Thoracic aorta (tissue), 2 donors: ENCODE results near the gene SLC35G2. TPM values are rescaled to one million over a fixed set of nuclear protein-coding genes. Genes with fewer than 3 reads are reported as not detected.
A peak's percentile ranks its signal among the peaks of the same experiment; 100 is the strongest.

Source experiments
- ATAC-seq: fragments of 150-250 bp; one replicate; pipeline ENCODE4 v1.8.0; 2017; ENCODE audit warnings: low read depth; ENCODE audit not compliant: insufficient number of reproducible peaks, low FRiP score
- DNase-seq: peaks from one replicate; pipeline ENCODE4 v3.0.0-alpha.2; 2020; ENCODE audit warnings: low spot score
- H3K27ac ChIP-seq, 2 donors: fragments of 200-600 bp; sonication (generic); 1 replicate in 1 of 2; 2 replicates in 1 of 2; pipeline ENCODE4 v1.5.1; 2016; ENCODE audit warnings: mild to moderate bottlenecking in 2 of 2, moderate library complexity in 2 of 2
- H3K27me3 ChIP-seq: fragments of 200-600 bp; sonication (generic); replicated peaks from 2 replicates; pipeline ENCODE4 v1.6.0; 2016; ENCODE audit warnings: mild to moderate bottlenecking; ENCODE audit not compliant: insufficient read depth
- H3K36me3 ChIP-seq: fragments of 200-600 bp; sonication (generic); one replicate; pipeline ENCODE4 v1.5.1; 2016
- H3K4me1 ChIP-seq, 2 donors: fragments of 200-600 bp; sonication (generic); 1 replicate in 1 of 2; 2 replicates in 1 of 2; pipeline versions ENCODE4 v1.5.1 to v1.6.0; 2016; ENCODE audit warnings: low read depth in 2 of 2, mild to moderate bottlenecking in 1 of 2; ENCODE audit not compliant: control insufficient read depth in 1 of 2
- H3K4me3 ChIP-seq: fragments of 200-600 bp; sonication (generic); 2 replicates; pipeline ENCODE4 v1.5.1; 2016; ENCODE audit warnings: mild to moderate bottlenecking
- H3K9me3 ChIP-seq: fragments of 200-600 bp; sonication (generic); 2 replicates; pipeline ENCODE4 v1.5.1; 2016
- total RNA-seq, 2 donors: library from RNA; depleted of rRNA; stranded (reverse); fragments of >200 nt; gene quantifications; one replicate each; pipeline versions ENCODE4 v1.1.0 to v1.2.3, GENCODE V29; 2016
- TF ChIP-seq, protein P1 (sequence below): fragments of 200-600 bp; sonication (generic); IDR thresholded peaks from one replicate; pipeline ENCODE4 v1.5.1; 2019; ENCODE audit warnings: antibody characterized with exemption

The SLC35G2 gene
- total RNA-seq, 2 donors from 2014 or later: 5.3 to 6.9 TPM

GRCh38 chr3:136835089-136835812, 16.3 kb downstream of the SLC35G2 start:
- ATAC-seq (no peak), DNase-seq (no peak)
- Histone ChIP-seq H3K27ac (no peak overlapping the region), H3K4me1 (peaks cover 16 to 25% of the 10 kb centered on the region in 2 donors), H3K27me3 (no peaks in the 10 kb centered on the region), H3K36me3 (no peaks in the 10 kb centered on the region), H3K9me3 (no peaks in the 10 kb centered on the region), H3K4me3 (no peak overlapping the region)
- TF ChIP-seq, protein P1, sequence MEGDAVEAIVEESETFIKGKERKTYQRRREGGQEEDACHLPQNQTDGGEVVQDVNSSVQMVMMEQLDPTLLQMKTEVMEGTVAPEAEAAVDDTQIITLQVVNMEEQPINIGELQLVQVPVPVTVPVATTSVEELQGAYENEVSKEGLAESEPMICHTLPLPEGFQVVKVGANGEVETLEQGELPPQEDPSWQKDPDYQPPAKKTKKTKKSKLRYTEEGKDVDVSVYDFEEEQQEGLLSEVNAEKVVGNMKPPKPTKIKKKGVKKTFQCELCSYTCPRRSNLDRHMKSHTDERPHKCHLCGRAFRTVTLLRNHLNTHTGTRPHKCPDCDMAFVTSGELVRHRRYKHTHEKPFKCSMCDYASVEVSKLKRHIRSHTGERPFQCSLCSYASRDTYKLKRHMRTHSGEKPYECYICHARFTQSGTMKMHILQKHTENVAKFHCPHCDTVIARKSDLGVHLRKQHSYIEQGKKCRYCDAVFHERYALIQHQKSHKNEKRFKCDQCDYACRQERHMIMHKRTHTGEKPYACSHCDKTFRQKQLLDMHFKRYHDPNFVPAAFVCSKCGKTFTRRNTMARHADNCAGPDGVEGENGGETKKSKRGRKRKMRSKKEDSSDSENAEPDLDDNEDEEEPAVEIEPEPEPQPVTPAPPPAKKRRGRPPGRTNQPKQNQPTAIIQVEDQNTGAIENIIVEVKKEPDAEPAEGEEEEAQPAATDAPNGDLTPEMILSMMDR: no peak

GRCh38 chr3:136835813-136836510, 17.0 kb downstream of the SLC35G2 start:
- Histone ChIP-seq H3K27ac (no peak overlapping the region), H3K4me1 (peaks cover 16 to 25% of the 10 kb centered on the region in 2 donors), H3K9me3 (no peaks in the 10 kb centered on the region), H3K4me3 (no peak overlapping the region), H3K36me3 (no peaks in the 10 kb centered on the region), H3K27me3 (no peaks in the 10 kb centered on the region)
- TF ChIP-seq, protein P1: no peak
- ATAC-seq (no peak), DNase-seq (no peak)

DNA sequence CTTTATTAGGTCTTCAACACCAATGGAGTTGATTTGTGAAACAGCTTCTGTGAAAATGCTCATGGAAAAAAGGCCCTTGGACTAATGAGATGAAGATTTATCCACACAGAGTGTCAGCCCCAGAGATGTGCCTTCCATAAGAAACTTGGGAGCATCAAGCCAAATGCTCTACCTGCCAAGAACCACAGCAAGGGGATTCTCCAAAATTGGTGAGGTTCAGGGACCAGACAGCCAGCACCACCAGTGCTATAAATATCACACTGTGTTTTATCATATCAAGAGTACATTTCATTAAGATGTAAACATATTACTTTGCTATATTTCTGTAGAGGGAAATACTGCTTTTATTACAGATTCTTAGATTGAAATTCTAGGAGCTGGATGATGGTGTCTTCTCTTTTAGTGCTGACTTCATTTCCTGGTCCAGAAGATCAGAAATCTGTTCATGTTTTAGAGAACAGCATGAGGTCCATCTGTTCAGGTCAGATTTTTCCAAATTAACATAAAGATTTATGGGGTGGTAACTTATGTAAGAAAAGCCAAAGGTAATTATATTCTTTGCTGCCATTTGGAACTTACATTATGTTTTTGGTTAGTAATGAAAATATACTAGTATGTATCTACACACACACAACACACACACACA, 17.7 kb downstream of the SLC35G2 start:
- no peak for ATAC-seq

DNA sequence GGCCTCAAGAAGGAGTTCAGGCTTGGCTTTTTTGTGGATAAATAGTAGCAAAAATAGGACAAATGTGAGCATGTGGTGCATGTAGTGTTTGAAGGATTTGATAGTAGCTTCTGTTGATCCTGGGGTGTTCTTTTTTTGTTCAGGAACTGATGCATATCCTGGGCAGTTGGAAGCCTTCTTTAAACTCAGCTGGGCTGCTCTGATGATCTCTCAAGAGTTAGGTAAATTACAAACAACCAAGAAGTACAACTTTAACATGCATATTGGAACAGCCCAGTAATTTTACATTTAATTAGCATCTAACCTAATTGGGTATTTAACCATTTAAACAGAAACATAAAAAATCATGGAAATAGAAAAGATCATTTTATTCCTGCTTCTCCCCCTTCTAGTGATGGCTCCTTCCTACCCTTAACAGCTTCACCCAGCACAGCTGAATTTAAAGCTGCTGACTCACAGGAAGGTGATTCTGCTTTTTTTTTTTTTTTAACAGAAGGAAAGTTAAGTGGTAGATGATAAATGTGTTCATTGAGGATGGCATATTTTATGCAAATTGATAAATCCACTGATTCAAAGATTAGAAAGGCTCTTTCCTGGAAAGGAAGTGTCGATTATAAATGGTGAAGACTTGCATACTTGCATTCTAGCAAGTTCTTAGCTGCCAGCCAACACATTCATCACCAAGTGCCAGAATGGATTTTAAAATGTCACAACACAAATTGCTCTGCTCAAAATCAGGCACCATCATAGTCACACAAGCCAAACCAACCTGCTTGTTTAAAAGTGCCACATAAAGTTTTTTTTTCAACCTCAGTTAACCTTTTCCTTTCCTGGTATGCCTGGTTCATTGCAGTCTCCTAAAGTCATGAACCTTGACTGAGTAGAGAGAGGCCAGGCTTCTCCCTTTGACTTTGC, 20.0 kb downstream of the SLC35G2 start:
- TF ChIP-seq, protein P1: no peak
- Histone ChIP-seq H3K4me1 (peaks cover 16 to 25% of the 10 kb centered on the region in 2 donors), H3K27ac (peak overlapping the region in 1 of 2 donors; percentile 15)

More for the DNA sequence above, 17.7 kb downstream of the SLC35G2 start:
- Histone ChIP-seq H3K27ac (no peak overlapping the region), H3K36me3 (no peaks in the 10 kb centered on the region), H3K27me3 (no peaks in the 10 kb centered on the region), H3K4me3 (no peak overlapping the region), H3K4me1 (peaks cover 16 to 25% of the 10 kb centered on the region in 2 donors), H3K9me3 (no peaks in the 10 kb centered on the region)
- TF ChIP-seq, protein P1: no peak
- no peak for DNase-seq

More for the DNA sequence above, 20.0 kb downstream of the SLC35G2 start:
- no peak for ATAC-seq
- Histone ChIP-seq H3K36me3 (no peaks in the 10 kb centered on the region), H3K27me3 (no peaks in the 10 kb centered on the region), H3K4me3 (no peak overlapping the region), H3K9me3 (no peaks in the 10 kb centered on the region)
- no peak for DNase-seq
